Transverse colon (tissue), 1 donor: ENCODE measurements around the gene GTF3C4.

Experiments used
- EP300 ChIP-seq: sonication (generic); formaldehyde crosslinking; IDR thresholded peaks from one replicate; pipeline ENCODE4 v1.6.1; 2017; ENCODE audit warnings: antibody characterized with exemption, low read depth
- POLR2A ChIP-seq: fragments of 450-650 bp; IDR thresholded peaks from one replicate; pipeline ENCODE4 v1.6.1; 2016; ENCODE audit warnings: antibody characterized with exemption, mild to moderate bottlenecking, moderate library complexity

DNA sequence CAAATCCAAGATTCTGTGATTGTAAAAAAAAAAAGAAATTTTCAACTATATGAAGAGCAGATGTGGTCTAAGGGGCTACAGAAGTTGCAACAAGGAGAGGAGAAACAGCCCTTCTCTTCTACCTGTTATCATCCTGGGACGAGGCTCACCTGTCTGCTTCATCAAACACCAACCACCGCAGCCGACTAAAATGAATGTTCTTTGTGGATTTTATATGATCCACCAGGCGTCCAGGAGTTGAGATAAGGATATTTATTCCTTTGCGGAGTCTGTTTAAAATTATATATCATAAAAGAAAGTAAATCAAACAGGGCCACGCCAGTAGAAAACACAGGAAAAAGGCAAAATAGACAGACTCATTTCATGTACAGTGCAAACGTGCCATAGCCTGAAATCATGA is 22.0 kb upstream of the GTF3C4 start:
- TF ChIP-seq EP300, result no peak
- no peak for TF ChIP-seq POLR2A
